H1 (cell line): Measurements from ENCODE around the gene CNTN5. TPM values are rescaled to one million over a fixed set of nuclear protein-coding genes. Genes with fewer than 3 reads are reported as not detected.

Experiments
- CTCF ChIA-PET: fragments of 300-600 bp; sonication (Branson Sonifier 250); formaldehyde crosslinking; loops from one replicate; lab custom pipeline; 2021; ENCODE audit not compliant: partially characterized antibody; lab: Charles Lee
- POLR2A ChIA-PET: fragments of 300-600 bp; sonication (Branson Sonifier 250); formaldehyde crosslinking; loops from one replicate; lab custom pipeline; 2021; ENCODE audit warnings: inconsistent platforms; ENCODE audit not compliant: partially characterized antibody; lab: Charles Lee
- DNase-seq, 2 experiments: peaks; one replicate each; pipeline versions ENCODE4 v3.0.0 to v3.0.0-alpha.2; 2010 to 2022; ENCODE audit warnings: low spot score in 2 of 2, low read depth in 1 of 2, mixed read lengths in 1 of 2
- FAIRE-seq: peaks from 2 replicates; lab custom pipeline; 2011; peaks lifted over from hg19 to GRCh38; lab: Jason Lieb, UNC
- H2AFZ ChIP-seq: 2 replicates; pipeline ENCODE4 v1.8.1; 2012; ENCODE audit warnings: low read length, inconsistent platforms
- H2AK5ac ChIP-seq: 2 replicates; pipeline ENCODE4 v1.6.1; 2013; ENCODE audit warnings: low read depth, low read length
- H2BK120ac ChIP-seq: replicated peaks from 2 replicates; pipeline ENCODE3; 2013; ENCODE audit warnings: low read depth, low read length, inconsistent platforms
- H2BK12ac ChIP-seq: 2 replicates; pipeline ENCODE4 v1.6.1; 2013; ENCODE audit warnings: low read depth, low read length
- H2BK15ac ChIP-seq: 2 replicates; pipeline ENCODE4 v1.6.1; 2013; ENCODE audit warnings: low read length
- H2BK20ac ChIP-seq: 2 replicates; pipeline ENCODE4 v1.6.1; 2013; ENCODE audit warnings: low read length
- H2BK5ac ChIP-seq: 2 replicates; pipeline ENCODE4 v1.6.1; 2013; ENCODE audit warnings: low read depth, low read length
- H3K14ac ChIP-seq: 2 replicates; pipeline ENCODE4 v1.6.1; 2013; ENCODE audit warnings: inconsistent platforms; ENCODE audit not compliant: insufficient read length
- H3K18ac ChIP-seq: 2 replicates; pipeline ENCODE4 v1.6.1; 2013; ENCODE audit warnings: low read length; ENCODE audit errors: extremely low read depth
- H3K23ac ChIP-seq: 2 replicates; pipeline ENCODE4 v1.6.1; 2013; ENCODE audit warnings: inconsistent platforms; ENCODE audit not compliant: insufficient read length
- H3K23me2 ChIP-seq: 2 replicates; pipeline ENCODE4 v1.6.1; 2013; ENCODE audit warnings: low read depth, low read length
- H3K27ac ChIP-seq: 2 replicates; pipeline ENCODE4 v1.6.1; 2011; ENCODE audit warnings: low read depth, low read length, inconsistent platforms
- H3K27me3 ChIP-seq, 4 experiments: replicated peaks in 1 of 4; 1 replicate in 1 of 4; 2 replicates in 3 of 4; pipeline versions ENCODE4 v1.6.1 to v1.8.1; 2011 to 2013; ENCODE audit warnings: low read length in 3 of 4, mild to moderate bottlenecking in 3 of 4, inconsistent platforms in 2 of 4, mixed read lengths in 2 of 4, moderate library complexity in 1 of 4; ENCODE audit not compliant: control insufficient read depth in 3 of 4, insufficient read depth in 3 of 4; ENCODE audit errors: extremely low read depth in 1 of 4
- H3K36me3 ChIP-seq, 4 experiments: 2 replicates each; pipeline versions ENCODE4 v1.6.1 to v1.8.1; 2011 to 2013; ENCODE audit warnings: mild to moderate bottlenecking in 4 of 4, low read length in 3 of 4, moderate library complexity in 2 of 4, control low read depth in 1 of 4, inconsistent platforms in 1 of 4; ENCODE audit not compliant: insufficient read depth in 4 of 4, control insufficient read depth in 2 of 4
- H3K4ac ChIP-seq: replicated peaks from 2 replicates; pipeline ENCODE3; 2013; ENCODE audit warnings: low read length, low read depth, mixed read lengths, inconsistent platforms; ENCODE audit not compliant: insufficient read length
- H3K4me1 ChIP-seq, 4 experiments: replicated peaks in 1 of 4; 1 replicate in 1 of 4; 2 replicates in 3 of 4; pipeline versions ENCODE4 v1.6.1 to v1.8.1; 2011 to 2013; ENCODE audit warnings: low read length in 3 of 4, inconsistent platforms in 2 of 4, mixed read lengths in 1 of 4; ENCODE audit not compliant: insufficient read depth in 4 of 4, control insufficient read depth in 3 of 4
- H3K4me2 ChIP-seq, 2 experiments: 2 replicates each; pipeline versions ENCODE4 v1.6.1 to v1.8.1; 2011 to 2013; ENCODE audit warnings: low read depth in 2 of 2, low read length in 2 of 2, control low read depth in 1 of 2, inconsistent platforms in 1 of 2, mild to moderate bottlenecking in 1 of 2; ENCODE audit not compliant: insufficient read depth in 1 of 2
- H3K4me3 ChIP-seq, 4 experiments: fragments of 200-600, 300-600 bp in 1 of 4; sonication (generic), shearing (Covaris generic), sonication (Bioruptor Twin) in 1 of 4; 2 replicates each; pipeline versions ENCODE4 v1.5.1 to v1.8.1; 2011 to 2016; ENCODE audit warnings: low read length in 4 of 4, low read depth in 3 of 4, control low read depth in 2 of 4, inconsistent platforms in 2 of 4, mild to moderate bottlenecking in 2 of 4, mixed read lengths in 1 of 4, moderate library complexity in 1 of 4; ENCODE audit not compliant: insufficient read depth in 2 of 4; ENCODE audit errors: extremely low read depth in 1 of 4
- H3K56ac ChIP-seq: replicated peaks from 2 replicates; pipeline ENCODE3; 2013; ENCODE audit warnings: low read depth, mild to moderate bottlenecking, mixed read lengths, low read length, inconsistent platforms; ENCODE audit not compliant: insufficient read length
- H3K79me1 ChIP-seq: 2 replicates; pipeline ENCODE4 v1.6.1; 2013; ENCODE audit warnings: low read depth, low read length, control low read depth
- H3K79me2 ChIP-seq, 2 experiments: 2 replicates each; pipeline versions ENCODE4 v1.6.1 to v1.8.1; 2012 to 2013; ENCODE audit warnings: low read length in 2 of 2, mild to moderate bottlenecking in 2 of 2, inconsistent platforms in 1 of 2; ENCODE audit not compliant: insufficient read depth in 2 of 2, control insufficient read depth in 1 of 2
- H3K9ac ChIP-seq, 4 experiments: replicated peaks in 1 of 4; 1 replicate in 1 of 4; 2 replicates in 3 of 4; pipeline versions ENCODE4 v1.6.1 to v1.8.1; 2011 to 2013; ENCODE audit warnings: low read depth in 3 of 4, low read length in 3 of 4, control low read depth in 2 of 4, mild to moderate bottlenecking in 2 of 4, moderate library complexity in 2 of 4, inconsistent platforms in 1 of 4; ENCODE audit errors: extremely low read depth in 1 of 4
- H3K9me3 ChIP-seq, 2 experiments: 2 replicates each; pipeline versions ENCODE4 v1.6.1 to v1.8.1; 2012 to 2013; ENCODE audit warnings: mild to moderate bottlenecking in 2 of 2, moderate library complexity in 2 of 2, control low read depth in 1 of 2, inconsistent platforms in 1 of 2, low read depth in 1 of 2, low read length in 1 of 2, mixed read lengths in 1 of 2; ENCODE audit not compliant: insufficient read depth in 2 of 2
- H4K20me1 ChIP-seq, 2 experiments: replicated peaks in 1 of 2; 2 replicates each; pipeline versions ENCODE3 to v1.8.1; 2011 to 2013; ENCODE audit warnings: inconsistent platforms in 2 of 2, low read length in 2 of 2, mild to moderate bottlenecking in 1 of 2; ENCODE audit not compliant: insufficient read depth in 2 of 2, control insufficient read depth in 1 of 2
- H4K5ac ChIP-seq: 2 replicates; pipeline ENCODE4 v1.6.1; 2013; ENCODE audit warnings: low read length, low read depth, mixed read lengths, inconsistent platforms; ENCODE audit not compliant: insufficient read length
- H4K8ac ChIP-seq: 2 replicates; pipeline ENCODE4 v1.8.0; 2013; ENCODE audit warnings: mild to moderate bottlenecking, moderate library complexity, low read length, inconsistent platforms; ENCODE audit not compliant: insufficient read depth; ENCODE audit errors: extremely low read depth
- H4K91ac ChIP-seq: replicated peaks from 2 replicates; pipeline ENCODE3; 2013; ENCODE audit warnings: low read length, mixed read lengths, inconsistent platforms; ENCODE audit not compliant: insufficient read length
- BACH1 ChIP-seq: IDR thresholded peaks from 2 replicates; pipeline ENCODE4 v1.6.1; 2012; ENCODE audit warnings: low read length, improper control_type of control experiment
- BRCA1 ChIP-seq: IDR thresholded peaks from 2 replicates; pipeline ENCODE4 v1.6.1; 2012; ENCODE audit warnings: low read depth, low read length, improper control_type of control experiment
- CREB1 ChIP-seq: IDR thresholded peaks from 2 replicates; pipeline ENCODE4 v1.6.1; 2012; ENCODE audit warnings: inconsistent platforms
- CTCF ChIP-seq, 3 experiments: IDR thresholded peaks; 1 replicate in 2 of 3; 2 replicates in 1 of 3; pipeline versions ENCODE4 v1.5.1 to v1.6.1; 2011; ENCODE audit warnings: low read length in 3 of 3, mild to moderate bottlenecking in 3 of 3, inconsistent platforms in 2 of 3, low read depth in 1 of 3, moderate library complexity in 1 of 3; ENCODE audit not compliant: insufficient read depth in 1 of 3; ENCODE audit errors: control extremely low read depth in 1 of 3
- JUND ChIP-seq: IDR thresholded peaks from 2 replicates; pipeline ENCODE4 v1.6.1; 2011; ENCODE audit warnings: mild to moderate bottlenecking, improper control_type of control experiment, low read length
- KDM4A ChIP-seq: IDR thresholded peaks from one replicate; pipeline ENCODE4 v1.7.1; 2012; ENCODE audit warnings: low read depth, mild to moderate bottlenecking, moderate library complexity, low read length, inconsistent platforms; ENCODE audit not compliant: severe bottlenecking
- PHF8 ChIP-seq: fragments of 200-600 bp; sonication (generic); conservative IDR thresholded peaks from 2 replicates; pipeline ENCODE4 v1.7.1; 2012; ENCODE audit warnings: low read depth, mild to moderate bottlenecking, inconsistent platforms, low read length, moderate library complexity
- RBBP5 ChIP-seq: IDR thresholded peaks from 2 replicates; pipeline ENCODE4 v1.7.1; 2012; ENCODE audit warnings: low read depth, mild to moderate bottlenecking, inconsistent platforms, low read length, moderate library complexity, borderline replicate concordance
- RNF2 ChIP-seq: fragments of 200-900, 300-1000 bp; sonication (generic); IDR thresholded peaks from 2 replicates; pipeline ENCODE4 v1.7.1; 2016; ENCODE audit warnings: borderline replicate concordance, low read depth, mild to moderate bottlenecking, antibody characterized with exemption, low read length; ENCODE audit not compliant: poor library complexity, severe bottlenecking; ENCODE audit errors: missing control alignments
- RXRA ChIP-seq: IDR thresholded peaks from 2 replicates; pipeline ENCODE4 v1.6.1; 2011; ENCODE audit warnings: low read depth, mild to moderate bottlenecking, low read length, moderate library complexity; ENCODE audit not compliant: insufficient read depth
- TAF7 ChIP-seq: optimal IDR thresholded peaks from 2 replicates; pipeline ENCODE3; 2011; ENCODE audit warnings: low read depth, mild to moderate bottlenecking, inconsistent platforms, low read length, moderate library complexity, borderline replicate concordance
- YY1 ChIP-seq: IDR thresholded peaks from 2 replicates; pipeline ENCODE4 v1.6.1; 2011; ENCODE audit warnings: low read depth, mild to moderate bottlenecking, low read length
- WGBS, 2 experiments: shearing (Covaris generic) in 1 of 2; methylation state at CpG; one replicate each; pipeline versions ENCODE4 v1.1.6 to v1.1.7; 2013 to 2015; ENCODE audit warnings: low lambda C conversion rate in 2 of 2, mixed read lengths in 2 of 2, inconsistent platforms in 1 of 2, low coverage in 1 of 2, missing lambda C conversion rate in 1 of 2; ENCODE audit not compliant: insufficient replicate concordance in 2 of 2, insufficient coverage in 1 of 2, insufficient read length in 1 of 2; ENCODE audit errors: extremely low coverage in 1 of 2, missing lambda C conversion rate in 1 of 2; 5-methylcytosine and 5-hydroxymethylcytosine counted together
- polyA plus RNA-seq, 7 experiments: library from polyadenylated mRNA; depleted of rRNA in 3 of 7; stranded (reverse) in 5 of 7; unstranded in 2 of 7; fragments of >200 nt in 5 of 7; fragments of 200-250 nt in 2 of 7; gene quantifications; 1 replicate in 5 of 7; 2 replicates in 1 of 7; 4 replicates in 1 of 7; pipeline versions ENCODE4 v1.2.1 to v1.2.3, GENCODE V29; 2011 to 2013; ENCODE audit warnings: missing spikeins in 2 of 7, mixed read lengths in 2 of 7
- total RNA-seq: library from RNA; stranded (reverse); fragmentation: NEBNext Ultra II Directional; extraction: Animal tissue kit (Norgen Biotek cat#: 25700); gene quantifications from 2 replicates; pipeline ENCODE4 v1.2.1, GENCODE V29; 2021

Gene CNTN5
- total and polyA plus RNA-seq, 2 of the 8 experiments (the other 6 are each of a cell fraction or from before 2014, with no cell fraction given): not detected

GRCh38 chr11:100203789-100204188, 1183.0 kb downstream of the CNTN5 start:
- Histone ChIP-seq H3K4ac (no peak overlapping the region), H3K9ac (no peak overlapping the region), H3K4me3 (no peak overlapping the region), H3K79me1 (no peaks in the 10 kb centered on the region), H3K36me3 (no peaks in the 10 kb centered on the region), H3K23ac (no peak overlapping the region), H2BK20ac (no peak overlapping the region), H4K5ac (no peak overlapping the region), H2BK12ac (no peak overlapping the region), H3K4me1 (no peaks in the 10 kb centered on the region), H3K18ac (no peak overlapping the region), H4K20me1 (no peaks in the 10 kb centered on the region), H4K8ac (no peak overlapping the region), H2BK15ac (no peak overlapping the region), H3K79me2 (no peaks in the 10 kb centered on the region), H3K27me3 (no peaks in the 10 kb centered on the region), H2AK5ac (no peak overlapping the region), H2BK5ac (no peak overlapping the region), H2BK120ac (no peak overlapping the region), H3K23me2 (no peaks in the 10 kb centered on the region; the same call in 1 of the 2 replicates), H3K27ac (no peak overlapping the region), H4K91ac (no peak overlapping the region), H3K4me2 (no peak overlapping the region), H2AFZ (no peak overlapping the region), H3K56ac (no peak overlapping the region), H3K14ac (no peak overlapping the region), H3K9me3 (no peaks in the 10 kb centered on the region)
- FAIRE-seq (no peak), DNase-seq (no peak)
- 85% methylated on average over 2 of the region's 2 CpGs; no CpG with 5 or more reads in 1 of the 2 experiments for WGBS, 2 experiments
- CTCF ChIA-PET: no interaction called here
- POLR2A ChIA-PET: no interaction called here
- TF ChIP-seq CREB1 (no peak), CTCF (IDR thresholded peaks at IDR 0.05; ENCODE audit: control extremely low read depth in 1 of 3, insufficient read depth in 1 of 3, low read depth in 1 of 3, low read length in 3 of 3) (no peak), RXRA (no peak), KDM4A (no peak), RNF2 (no peak), RBBP5 (no peak), PHF8 (no peak), BRCA1 (no peak), TAF7 (no peak), BACH1 (no peak), JUND (no peak), YY1 (no peak)
